ENCODE data around the gene GAPDH.

GRCh38 chr12:6539707-6540134 is 5.4 kb downstream of the GAPDH start:
- TF ChIP-seq EZH2 (IDR thresholded peaks at IDR 0.05; ENCODE audit: insufficient read depth, poor library complexity, severe bottlenecking) (no peak), EZH2phosphoT487 (IDR thresholded peaks at IDR 0.05; ENCODE audit: insufficient read depth, low read depth) (no peak)
